SK-N-SH (cell line): ENCODE measurements around the gene TEX52. TPM values are rescaled to one million over a fixed set of nuclear protein-coding genes. Genes with fewer than 3 reads are reported as not detected.

Source experiments
- CTCF ChIA-PET: fragments of 300-600, 350-600 bp; formaldehyde crosslinking; extraction: SDS; loops from one replicate; lab custom pipeline; 2021; lab: Yijun Ruan, JAX
- POLR2A ChIA-PET: fragments of 350-600 bp; sonication (Branson Sonifier 250); formaldehyde crosslinking; extraction: SDS; loops from one replicate; lab custom pipeline; 2020; ENCODE audit warnings: antibody characterized with exemption, inconsistent platforms; lab: Yijun Ruan, JAX
- DNase-seq: peaks from one replicate; pipeline ENCODE4 v3.0.0; 2012
- H2AFZ ChIP-seq: fragments of 200-600 bp; sonication (generic); 2 replicates; pipeline ENCODE4 v1.8.1; 2016; ENCODE audit warnings: antibody characterized with exemption, mild to moderate bottlenecking, low read depth
- H3F3A ChIP-seq: fragments of 200-600 bp; sonication (generic); replicated peaks from 2 replicates; pipeline ENCODE3; 2016; ENCODE audit warnings: antibody characterized with exemption, mild to moderate bottlenecking; ENCODE audit not compliant: insufficient read depth
- H3K27ac ChIP-seq, 2 experiments: fragments of 200-500 bp in 1 of 2; fragments of 200-600 bp in 1 of 2; sonication (Bioruptor generic) in 1 of 2; sonication (generic), shearing (Covaris generic) in 1 of 2; 2 replicates each; pipeline versions ENCODE4 v1.5.1 to v1.6.1; 2014 to 2016; ENCODE audit warnings: low read depth in 2 of 2, inconsistent platforms in 1 of 2, low read length in 1 of 2, mild to moderate bottlenecking in 1 of 2, mixed read lengths in 1 of 2
- H3K27me3 ChIP-seq: fragments of 200-600 bp; sonication (generic), shearing (Covaris generic); 2 replicates; pipeline ENCODE4 v1.6.1; 2016; ENCODE audit warnings: mixed run types; ENCODE audit not compliant: insufficient read depth
- H3K36me3 ChIP-seq, 2 experiments: fragments of 200-500 bp in 1 of 2; fragments of 200-600 bp in 1 of 2; sonication (Bioruptor generic) in 1 of 2; sonication (generic) in 1 of 2; replicated peaks in 1 of 2; 2 replicates each; pipeline versions ENCODE3 to v1.5.1; 2014 to 2016; ENCODE audit warnings: low read length in 1 of 2, mild to moderate bottlenecking in 1 of 2; ENCODE audit not compliant: insufficient read depth in 2 of 2, control insufficient read depth in 1 of 2
- H3K4me1 ChIP-seq, 2 experiments: fragments of 200-500 bp in 1 of 2; fragments of 200-600 bp in 1 of 2; sonication (Bioruptor generic) in 1 of 2; sonication (generic), shearing (Covaris generic) in 1 of 2; 2 replicates each; pipeline versions ENCODE4 v1.5.1 to v1.6.1; 2014 to 2016; ENCODE audit warnings: low read depth in 1 of 2, low read length in 1 of 2, mixed run types in 1 of 2; ENCODE audit not compliant: insufficient read depth in 2 of 2, control insufficient read depth in 1 of 2
- H3K4me2 ChIP-seq: fragments of 200-600 bp; sonication (generic), shearing (Covaris generic); 2 replicates; pipeline ENCODE4 v1.6.1; 2017; ENCODE audit warnings: mixed run types
- H3K4me3 ChIP-seq, 2 experiments: fragments of 200-500 bp in 1 of 2; fragments of 200-600 bp in 1 of 2; sonication (Bioruptor generic) in 1 of 2; sonication (generic), shearing (Covaris generic) in 1 of 2; 2 replicates each; pipeline versions ENCODE4 v1.5.1 to v1.8.1; 2014 to 2016; ENCODE audit warnings: low read depth in 2 of 2, inconsistent platforms in 1 of 2, low read length in 1 of 2, mild to moderate bottlenecking in 1 of 2, mixed read lengths in 1 of 2, moderate library complexity in 1 of 2
- H3K79me2 ChIP-seq: fragments of 200-600 bp; sonication (generic); 2 replicates; pipeline ENCODE4 v1.8.1; 2017; ENCODE audit warnings: mild to moderate bottlenecking; ENCODE audit not compliant: insufficient read depth
- H3K9ac ChIP-seq: fragments of 200-600 bp; sonication (generic); 2 replicates; pipeline ENCODE4 v1.6.1; 2017; ENCODE audit warnings: mixed run types
- H3K9me2 ChIP-seq: fragments of 200-600 bp; sonication (generic); 2 replicates; pipeline ENCODE4 v1.6.1; 2017; ENCODE audit warnings: mixed run types
- H3K9me3 ChIP-seq: fragments of 200-600 bp; sonication (generic); 2 replicates; pipeline ENCODE4 v1.6.1; 2017; ENCODE audit warnings: mixed run types, mild to moderate bottlenecking, moderate library complexity
- H4K20me1 ChIP-seq: fragments of 200-600 bp; sonication (generic); 2 replicates; pipeline ENCODE4 v1.6.1; 2017; ENCODE audit warnings: mild to moderate bottlenecking, mixed run types; ENCODE audit not compliant: insufficient read depth
- CTCF ChIP-seq: fragments of 200-600 bp; sonication (generic); IDR thresholded peaks from 2 replicates; pipeline ENCODE4 v1.6.1; 2017; ENCODE audit warnings: antibody characterized with exemption, mild to moderate bottlenecking, moderate library complexity
- EZH2phosphoT487 ChIP-seq: fragments of 200-600 bp; sonication (generic); IDR thresholded peaks from 2 replicates; pipeline ENCODE4 v1.6.1; 2017; ENCODE audit warnings: low read depth, mixed run types, mild to moderate bottlenecking, antibody characterized with exemption, moderate library complexity, borderline replicate concordance
- SIN3A ChIP-seq: IDR thresholded peaks from 2 replicates; pipeline ENCODE4 v1.6.1; 2012; ENCODE audit warnings: low read depth, mild to moderate bottlenecking, low read length, moderate library complexity, borderline replicate concordance
- SMC3 ChIP-seq: IDR thresholded peaks from 2 replicates; pipeline ENCODE4 v1.6.1; 2012; ENCODE audit warnings: low read depth, low read length, improper control_type of control experiment
- TCF12 ChIP-seq: IDR thresholded peaks from 2 replicates; pipeline ENCODE4 v1.4.0; 2012
- WGBS: methylation state at CpG from one replicate; pipeline ENCODE4 v1.1.6; 2017; ENCODE audit warnings: low lambda C conversion rate; 5-methylcytosine and 5-hydroxymethylcytosine counted together
- polyA plus RNA-seq, 3 experiments: library from polyadenylated mRNA; depleted of rRNA; stranded (reverse); fragments of >200 nt; gene quantifications; 2 replicates each; pipeline ENCODE4 v1.2.3, GENCODE V29; 2012

The TEX52 gene
- polyA plus RNA-seq, 1 of the 3 experiments (the other 2 are of a cell fraction): not detected

GRCh38 chr12:2879853-2880252 lies 23.0 kb upstream of the TEX52 start:
- Histone ChIP-seq H3K4me3 (no peak overlapping the region), H4K20me1 (0 out of 2 replicates have a peak, but pooled peaks cover 8% of the 10 kb centered on the region), H3K9me2 (no peaks in the 10 kb centered on the region), H3K9ac (no peak overlapping the region), H3K4me1 (peaks cover 8 to 10% of the 10 kb centered on the region in 2 experiments; a peak in 2 of 4 replicates), H3K27ac (no peak overlapping the region), H3F3A (peaks cover 18% of the 10 kb centered on the region)
- 98% methylated on average over 3 of the region's 3 CpGs for WGBS
- TF ChIP-seq EZH2phosphoT487 (no peak), TCF12 (no peak), CTCF (no peak), SMC3 (no peak)
- TF ChIP-seq, all 33 proteins: peak for 0
- Histone ChIP-seq H3K36me3 (peaks cover 0 to 10% of the 10 kb centered on the region in 2 experiments), H2AFZ (no peak overlapping the region), H3K4me2 (no peak overlapping the region), H3K9me3 (no peaks in the 10 kb centered on the region), H3K79me2 (peaks cover 94% of the 10 kb centered on the region), H3K27me3 (no peaks in the 10 kb centered on the region)
- no peak for DNase-seq
- CTCF ChIA-PET: interaction anchor here (0.7 to 5.8 kb wide), 4 partner anchors 26 to 162 kb away, joined by 3 to 33 read pairs (median 16); no protein-coding TSS in a partner anchor
- POLR2A ChIA-PET: no interaction called here

- Histone ChIP-seq H3K4me2 (peak overlapping the region; percentile 82), H3K79me2 (peaks cover 98% of the 10 kb centered on the region), H4K20me1 (no peaks in the 10 kb centered on the region), H2AFZ (peak overlapping the region; percentile 58), H3K9me3 (no peaks in the 10 kb centered on the region), H3F3A (peaks cover 6% of the 10 kb centered on the region), H3K9me2 (no peaks in the 10 kb centered on the region), H3K4me3 (peak overlapping the region; percentile 61 to 69), H3K27me3 (no peaks in the 10 kb centered on the region), H3K9ac (peak overlapping the region; percentile 82), H3K36me3 (peaks cover 6% of the 10 kb centered on the region in 2 experiments), H3K27ac (peak overlapping the region; percentile 80 to 87), H3K4me1 (peaks cover 8 to 10% of the 10 kb centered on the region in 2 experiments; a peak in 2 of 4 replicates)
- ChIA-PET POLR2A (no interaction called here), CTCF (interaction anchor here (1.1 to 5.8 kb wide), 5 partner anchors 7 to 164 kb away, joined by 3 to 33 read pairs (median 7); partner anchors contain the start of gene NRIP2)
- DNase-seq: no peak
- WGBS: 46% methylated on average over 15 of the region's 16 CpGs
- TF ChIP-seq SIN3A: no peak
Observed at GRCh38 chr12:2877953-2878732, 21.3 kb upstream of the TEX52 start.
